SU-DHL-6 (cell line): Measurements from ENCODE around the gene E2F1.

Experiments
- H2AFZ ChIP-seq: fragments of 200-600 bp; sonication (generic); 2 replicates; pipeline ENCODE4 v1.6.1; 2014; ENCODE audit warnings: low read depth, mild to moderate bottlenecking, moderate library complexity, mixed read lengths, antibody characterized with exemption, low read length; ENCODE audit not compliant: severe bottlenecking
- H3F3A ChIP-seq: fragments of 200-600 bp; shearing (Covaris generic); 2 replicates; pipeline ENCODE4 v1.6.0; 2016; ENCODE audit warnings: antibody characterized with exemption, mild to moderate bottlenecking; ENCODE audit not compliant: insufficient read depth
- H3K27ac ChIP-seq: fragments of 200-600 bp; sonication (generic); 2 replicates; pipeline ENCODE4 v1.5.1; 2016; ENCODE audit warnings: low read depth, mild to moderate bottlenecking, low read length, moderate library complexity, mixed read lengths
- H3K27me3 ChIP-seq: fragments of 200-600 bp; sonication (generic), shearing (Covaris generic); 2 replicates; pipeline ENCODE4 v1.6.0; 2014; ENCODE audit warnings: mild to moderate bottlenecking, low read length
- H3K36me3 ChIP-seq: fragments of 200-600 bp; sonication (generic); 2 replicates; pipeline ENCODE4 v1.6.1; 2014; ENCODE audit warnings: mild to moderate bottlenecking, low read length, mixed read lengths
- H3K4me2 ChIP-seq: fragments of 300-600, 200-600 bp; shearing (Covaris generic), sonication (generic); 2 replicates; pipeline ENCODE4 v1.6.0; 2014; ENCODE audit warnings: low read length, low read depth, mild to moderate bottlenecking; ENCODE audit not compliant: poor library complexity, severe bottlenecking
- H3K4me3 ChIP-seq: fragments of 200-600 bp; sonication (generic); 2 replicates; pipeline ENCODE4 v1.5.1; 2014; ENCODE audit warnings: antibody characterized with exemption, low read length, mild to moderate bottlenecking, mixed read lengths; ENCODE audit not compliant: insufficient read depth, poor library complexity, severe bottlenecking
- H3K79me2 ChIP-seq: fragments of 200-600 bp; sonication (generic); 2 replicates; pipeline ENCODE4 v1.6.1; 2014; ENCODE audit warnings: mild to moderate bottlenecking, low read length, moderate library complexity; ENCODE audit not compliant: insufficient read depth
- H3K9ac ChIP-seq: fragments of 200-600 bp; sonication (generic); 2 replicates; pipeline ENCODE4 v1.7.0; 2014; ENCODE audit warnings: mild to moderate bottlenecking, low read length
- H3K9me2 ChIP-seq: fragments of 200-600 bp; sonication (generic); replicated peaks from 2 replicates; pipeline ENCODE4 v1.6.1; 2014; ENCODE audit warnings: low read length; ENCODE audit not compliant: insufficient read depth
- H3K9me3 ChIP-seq: fragments of 200-600 bp; sonication (generic); 2 replicates; pipeline ENCODE4 v1.6.1; 2014; ENCODE audit warnings: low read length, mixed read lengths; ENCODE audit not compliant: insufficient read depth
- H4K20me1 ChIP-seq: fragments of 200-600 bp; sonication (generic); 2 replicates; pipeline ENCODE4 v1.6.1; 2014; ENCODE audit warnings: low read depth, mild to moderate bottlenecking, antibody characterized with exemption, low read length, moderate library complexity, mixed read lengths
- CTCF ChIP-seq: fragments of 200-600 bp; sonication (generic); IDR thresholded peaks from one replicate; pipeline ENCODE4 v1.5.1; 2017; ENCODE audit warnings: antibody characterized with exemption, mild to moderate bottlenecking, low read length, moderate library complexity; ENCODE audit not compliant: insufficient read depth, poor library complexity, severe bottlenecking
- EZH2phosphoT487 ChIP-seq: fragments of 200-600 bp; sonication (generic), shearing (Covaris generic); conservative IDR thresholded peaks from 2 replicates; pipeline ENCODE4 v1.6.1; 2018; ENCODE audit warnings: mild to moderate bottlenecking, antibody characterized with exemption, low read length, moderate library complexity, mixed read lengths

Gene E2F1

DNA sequence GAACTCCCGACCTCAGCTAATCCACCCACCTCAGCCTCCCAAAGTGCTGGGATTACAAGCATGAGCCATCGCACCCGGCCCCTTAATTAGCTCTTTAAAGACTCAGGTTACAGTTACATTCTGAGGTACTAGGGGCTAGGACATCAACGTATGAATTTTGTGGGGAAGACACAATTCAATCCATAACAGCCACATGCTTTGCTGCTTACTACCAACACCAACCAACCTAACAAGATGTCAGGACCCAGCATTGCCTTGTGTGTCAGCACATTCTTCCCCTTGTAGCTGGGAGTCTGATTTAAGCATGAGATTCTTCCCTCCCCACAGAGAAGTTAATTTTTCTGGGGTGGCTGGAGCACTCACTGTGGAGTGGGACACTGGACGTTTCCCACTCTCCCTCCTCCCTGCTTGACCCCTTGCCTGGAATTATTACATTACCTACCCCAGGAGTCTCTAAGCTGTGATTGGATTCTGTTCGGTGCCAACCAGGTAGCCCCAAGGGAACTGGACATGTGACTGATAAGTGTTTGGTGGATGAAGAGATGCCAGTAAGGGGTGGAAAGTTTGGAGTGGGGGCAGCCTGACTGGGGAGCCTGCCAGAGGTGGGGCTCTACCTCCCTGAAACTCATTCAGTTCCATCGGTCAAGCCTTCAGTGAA lies 39.6 kb upstream of the E2F1 start:
- H4K20me1 ChIP-seq, result no peaks in the 10 kb centered on the region
- no peaks in the 10 kb centered on the region for H3K27me3 ChIP-seq
- H3K4me2 ChIP-seq, result no peak overlapping the region
- no peak for TF ChIP-seq CTCF
- TF ChIP-seq EZH2phosphoT487, result no peak
- H3K9me3 ChIP-seq, result no peaks in the 10 kb centered on the region
- H3K4me3 ChIP-seq, result no peak overlapping the region
- no peak overlapping the region for H3K9ac ChIP-seq
- no peak overlapping the region for H2AFZ ChIP-seq
- H3K27ac ChIP-seq, result no peak overlapping the region
- no peaks in the 10 kb centered on the region for H3K9me2 ChIP-seq
- 0 out of 2 replicates have a peak, but pooled peaks cover 10% of the 10 kb centered on the region for H3F3A ChIP-seq
- no peaks in the 10 kb centered on the region for H3K36me3 ChIP-seq
- H3K79me2 ChIP-seq, result no peaks in the 10 kb centered on the region

DNA sequence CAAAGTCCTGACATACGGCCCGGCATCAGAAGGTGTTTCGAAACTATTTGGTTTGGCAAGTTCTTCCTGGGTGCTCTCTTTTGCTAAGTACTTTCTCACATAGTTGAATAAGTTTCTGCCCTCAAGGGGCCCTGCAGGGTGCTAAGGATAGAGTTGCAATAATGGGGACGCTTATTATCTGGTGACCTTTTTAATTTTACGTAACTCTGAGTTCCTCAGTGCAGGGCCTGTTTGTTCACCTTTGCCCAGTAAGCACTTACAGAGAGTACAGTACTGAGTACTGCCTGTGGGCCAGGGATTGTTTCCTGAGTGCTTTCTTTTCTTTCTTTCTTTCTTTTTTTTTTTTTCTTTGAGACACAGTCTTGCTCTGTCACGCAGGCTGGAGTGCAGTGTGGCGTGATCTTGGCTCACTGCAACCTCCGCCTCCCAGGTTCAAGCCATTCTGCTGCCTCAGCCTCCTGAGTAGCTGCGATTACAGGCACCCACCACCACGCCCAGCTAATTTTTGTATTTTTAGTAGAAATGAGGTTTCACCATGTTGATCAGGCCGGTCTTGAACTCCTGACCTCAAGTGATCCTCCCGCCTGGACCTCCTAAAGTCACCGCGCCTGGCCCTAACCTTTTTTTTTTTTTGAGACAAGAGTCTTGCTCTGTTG lies 38.4 kb upstream of the E2F1 start:
- H3K9me2 ChIP-seq, result no peaks in the 10 kb centered on the region
- H3K4me3 ChIP-seq, result no peak overlapping the region
- no peak for TF ChIP-seq CTCF
- TF ChIP-seq EZH2phosphoT487, result no peak
- peaks cover 4% of the 10 kb centered on the region; the same call in 1 of the 2 replicates for H3K79me2 ChIP-seq
- H2AFZ ChIP-seq, result no peak overlapping the region
- H3K4me2 ChIP-seq, result no peak overlapping the region
- no peaks in the 10 kb centered on the region for H4K20me1 ChIP-seq
- no peak overlapping the region for H3K9ac ChIP-seq
- H3K36me3 ChIP-seq, result no peaks in the 10 kb centered on the region
- no peaks in the 10 kb centered on the region for H3K27me3 ChIP-seq
- H3F3A ChIP-seq, result 0 out of 2 replicates have a peak, but pooled peaks cover 10% of the 10 kb centered on the region
- no peak overlapping the region for H3K27ac ChIP-seq
- H3K9me3 ChIP-seq, result no peaks in the 10 kb centered on the region

DNA sequence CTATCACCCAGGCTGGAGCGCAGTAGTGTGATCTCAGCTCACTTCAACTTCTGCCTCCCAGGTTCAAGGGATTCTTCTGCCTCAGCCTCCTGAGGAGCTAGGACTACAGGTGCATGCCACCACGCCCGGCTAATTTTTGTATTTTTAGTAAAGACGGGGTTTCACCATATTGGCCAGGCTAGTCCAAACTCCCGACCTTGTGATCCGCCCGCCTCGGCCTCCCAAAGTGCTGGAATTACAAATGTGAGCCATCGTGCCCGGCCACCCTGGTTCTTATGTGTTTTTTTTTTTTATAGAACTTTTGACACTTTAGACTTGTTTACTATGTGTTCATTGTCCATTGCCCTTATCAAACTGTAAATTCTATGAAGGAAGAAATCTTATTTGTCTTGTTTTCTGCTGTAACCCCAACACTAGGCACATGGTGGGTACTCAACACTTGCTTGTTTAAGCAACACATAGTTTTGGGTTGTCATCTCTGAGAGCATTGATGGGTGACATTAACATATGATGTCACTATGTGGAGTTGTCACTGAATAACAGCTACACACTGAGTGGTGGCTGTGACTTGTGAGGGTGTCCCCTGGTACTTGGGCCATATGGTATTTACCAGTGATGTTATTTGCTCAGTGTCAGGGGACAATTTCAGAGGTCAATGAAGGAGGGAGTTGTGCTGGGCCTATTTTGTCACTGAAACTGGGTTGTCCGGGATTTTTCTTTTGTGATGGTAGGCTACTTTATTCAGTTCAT lies 35.4 kb upstream of the E2F1 start:
- no peak overlapping the region for H3K27ac ChIP-seq
- H3K4me2 ChIP-seq, result no peak overlapping the region
- H3K9me2 ChIP-seq, result no peaks in the 10 kb centered on the region

More for the DNA sequence above, 35.4 kb upstream of the E2F1 start:
- no peak overlapping the region for H2AFZ ChIP-seq
- H3F3A ChIP-seq, result 0 out of 2 replicates have a peak, but pooled peaks cover 5% of the 10 kb centered on the region
- H3K9me3 ChIP-seq, result no peaks in the 10 kb centered on the region
- no peaks in the 10 kb centered on the region for H3K27me3 ChIP-seq
- TF ChIP-seq EZH2phosphoT487, result no peak
- no peak for TF ChIP-seq CTCF
- peaks cover 18% of the 10 kb centered on the region; the same call in 1 of the 2 replicates for H3K79me2 ChIP-seq
- no peaks in the 10 kb centered on the region for H4K20me1 ChIP-seq
- H3K36me3 ChIP-seq, result no peaks in the 10 kb centered on the region
- H3K4me3 ChIP-seq, result no peak overlapping the region
- no peak overlapping the region for H3K9ac ChIP-seq
